Transverse colon (tissue), 4 donors: ENCODE data around the gene NCOA1. TPM values are rescaled to one million over a fixed set of nuclear protein-coding genes. Genes with fewer than 3 reads are reported as not detected.
"Not testable (repeated sequence)": the region's sequence is repeated elsewhere in the genome, so short reads cannot be mapped to it uniquely, and the experiment has no call there.

Experiments used
- DNase-seq: peaks from one replicate; pipeline ENCODE4 v3.0.0-alpha.2; 2019
- H3K27ac ChIP-seq, 4 donors: fragments of 200-600 bp; sonication (generic); 2 replicates each; pipeline ENCODE4 v1.5.1; 2016 to 2018; ENCODE audit warnings: inconsistent platforms in 4 of 4
- H3K27me3 ChIP-seq: fragments of 200-600 bp; sonication (generic); 2 replicates; pipeline ENCODE4 v1.5.1; 2017; ENCODE audit warnings: inconsistent platforms
- H3K36me3 ChIP-seq, 4 donors: fragments of 200-600 bp; sonication (generic); 2 replicates each; pipeline ENCODE4 v1.5.1; 2017 to 2019; ENCODE audit warnings: inconsistent platforms in 4 of 4
- H3K4me1 ChIP-seq, 4 donors: fragments of 200-600 bp; sonication (generic); 2 replicates each; pipeline ENCODE4 v1.5.1; 2017 to 2020; ENCODE audit warnings: inconsistent platforms in 4 of 4
- H3K4me3 ChIP-seq, 4 donors: fragments of 200-600 bp; sonication (generic); 1 replicate in 1 of 4; 2 replicates in 3 of 4; pipeline versions ENCODE4 v1.5.1 to v1.6.1; 2017 to 2019; ENCODE audit warnings: inconsistent platforms in 4 of 4
- H3K9me3 ChIP-seq, 2 donors: fragments of 200-600 bp; sonication (generic); 2 replicates each; pipeline ENCODE4 v1.5.1; 2017 to 2019; ENCODE audit warnings: inconsistent platforms in 2 of 2
- CTCF ChIP-seq, 5 experiments: fragments of 200-600 bp in 3 of 5; fragments of 450-650 bp in 2 of 5; sonication (generic) in 3 of 5; IDR thresholded peaks; 1 replicate in 2 of 5; 2 replicates in 3 of 5; pipeline ENCODE4 v1.5.1; 2016 to 2017; ENCODE audit warnings: antibody characterized with exemption in 5 of 5, inconsistent platforms in 3 of 5, mild to moderate bottlenecking in 2 of 5, moderate library complexity in 1 of 5
- EP300 ChIP-seq: sonication (generic); formaldehyde crosslinking; IDR thresholded peaks from one replicate; pipeline ENCODE4 v1.6.1; 2017; ENCODE audit warnings: antibody characterized with exemption, low read depth
- POLR2A ChIP-seq: fragments of 450-650 bp; IDR thresholded peaks from one replicate; pipeline ENCODE4 v1.6.1; 2016; ENCODE audit warnings: antibody characterized with exemption, mild to moderate bottlenecking, moderate library complexity
- POLR2AphosphoS5 ChIP-seq, 3 donors: sonication (generic); formaldehyde crosslinking; IDR thresholded peaks; one replicate each; pipeline ENCODE4 v1.6.1; 2016; ENCODE audit warnings: antibody characterized with exemption in 3 of 3
- WGBS, 2 donors: methylation state at CpG; one replicate each; pipeline ENCODE4 v1.1.5; 2018; ENCODE audit warnings: low coverage in 1 of 2; 5-methylcytosine and 5-hydroxymethylcytosine counted together
- in situ Hi-C, 4 donors: fragments of 200-750 bp; cut with MboI; loops; one replicate each; pipeline versions ENCODE4 v1.15.0 to v1.15.1; 2017; ENCODE audit warnings: low sequenced_read_pairs in 3 of 4, low pct_ligation_motif_present in 1 of 4, low pct_unique_long_range_greater_than_20kb in 1 of 4
- intact Hi-C: fragments of 100-400 bp; cut with DNase I; formaldehyde crosslinking; loops from one replicate; pipeline ENCODE4 v1.15.1; 2023; ENCODE audit warnings: low total_unique reads
- total RNA-seq, 4 donors: library from RNA; depleted of rRNA; stranded (reverse); fragments of >200 nt; gene quantifications; one replicate each; pipeline ENCODE4 v1.1.0, GENCODE V29; 2016

The NCOA1 gene
- total RNA-seq, 4 donors from 2014 or later: 32.9 to 56.5 (median 47.9) TPM

DNA sequence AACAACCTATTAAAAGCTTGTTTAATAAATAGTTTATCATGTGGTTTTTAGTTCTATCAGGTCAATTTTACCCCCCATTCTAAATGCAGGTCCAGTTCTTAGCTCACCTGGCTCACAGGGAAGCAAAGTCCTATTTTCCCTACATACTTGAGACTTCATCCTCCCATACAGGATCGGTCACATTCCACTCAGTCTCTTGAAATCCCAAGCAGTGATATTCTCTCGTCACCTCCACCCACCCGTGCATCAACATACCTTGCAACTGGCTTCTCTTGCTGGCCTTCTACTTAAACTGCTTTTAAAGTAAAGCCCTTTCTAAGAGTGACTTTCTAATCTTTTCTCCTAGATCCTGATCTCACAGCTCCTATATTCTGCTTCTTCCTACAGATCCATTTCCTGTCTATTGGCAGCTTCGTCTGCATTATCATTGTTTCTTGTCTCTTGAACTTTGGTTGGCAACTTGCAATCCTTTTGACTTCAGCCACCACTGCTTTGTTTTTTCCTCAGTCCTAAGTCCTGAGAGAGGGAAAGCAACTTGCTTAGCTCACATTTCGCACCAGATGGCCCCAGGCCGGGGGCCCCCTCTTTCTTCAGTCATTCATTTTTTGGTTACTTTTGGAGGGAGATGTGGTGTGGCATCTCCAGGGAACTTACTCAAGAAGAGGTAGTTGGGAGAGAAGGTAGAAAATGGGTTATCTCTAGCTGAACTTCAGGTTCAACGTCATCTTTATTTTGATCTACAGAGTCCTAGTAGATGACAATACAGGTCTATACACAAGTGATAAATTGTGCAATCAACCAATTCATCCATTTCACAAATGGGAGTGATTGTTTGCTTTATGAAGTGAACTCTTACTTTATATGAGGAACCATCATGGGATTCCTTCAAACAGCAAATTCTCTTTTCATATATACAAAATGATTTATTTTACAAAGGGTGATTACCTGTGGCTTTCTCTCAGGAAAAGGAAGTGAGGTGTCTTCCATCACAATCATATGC is 23.9 kb upstream of the NCOA1 start:
- intact Hi-C loops: no loop called here
- Histone ChIP-seq H3K9me3 (no peaks in the 10 kb centered on the region), H3K36me3 (no peaks in the 10 kb centered on the region), H3K27ac (no peak overlapping the region), H3K4me3 (no peak overlapping the region), H3K4me1 (no peaks in the 10 kb centered on the region), H3K27me3 (no peaks in the 10 kb centered on the region)
- 85 to 89% methylated on average over 7 of the region's 7 CpGs for WGBS, 2 donors
- no peak for TF ChIP-seq CTCF (IDR thresholded peaks at IDR 0.05)
- no peak for TF ChIP-seq EP300
- no peak for TF ChIP-seq POLR2A
- in situ Hi-C loops: no loop called here
- no peak for DNase-seq

- 96% methylated on average over 1 of the region's 1 CpG; no CpG with 5 or more reads in 1 of the 2 donors for WGBS, 2 donors
- in situ Hi-C loops, H3K9me3 ChIP-seq, H3K27ac ChIP-seq, DNase-seq, H3K4me1 ChIP-seq, H3K36me3 ChIP-seq, H3K27me3 ChIP-seq, intact Hi-C loops, H3K4me3 ChIP-seq: not testable (repeated sequence)
Measured at GRCh38 chr2:24468453-24468852, 22.6 kb upstream of the NCOA1 start.

GRCh38 chr2:24469148-24469650 is 21.9 kb upstream of the NCOA1 start:
- intact Hi-C loops (no loop called here), in situ Hi-C loops (no loop called here)
- Histone ChIP-seq H3K36me3 (no peaks in the 10 kb centered on the region), H3K27me3 (no peaks in the 10 kb centered on the region), H3K4me3 (no peak overlapping the region), H3K4me1 (no peaks in the 10 kb centered on the region), H3K27ac (no peak overlapping the region), H3K9me3 (no peaks in the 10 kb centered on the region)
- 73 to 85% methylated on average over 2 of the region's 2 CpGs for WGBS, 2 donors
- TF ChIP-seq CTCF (IDR thresholded peaks at IDR 0.05) (no peak), POLR2A (no peak), EP300 (no peak), POLR2AphosphoS5 (IDR thresholded peaks at IDR 0.05) (no peak)
- DNase-seq: no peak

GRCh38 chr2:24471662-24472061 is 19.4 kb upstream of the NCOA1 start:
- Histone ChIP-seq H3K27me3 (no peaks in the 10 kb centered on the region), H3K27ac (no peak overlapping the region), H3K9me3 (no peaks in the 10 kb centered on the region), H3K4me1 (no peaks in the 10 kb centered on the region), H3K36me3 (no peaks in the 10 kb centered on the region), H3K4me3 (no peak overlapping the region)
- WGBS, 2 donors: 53 to 63% methylated on average over 5 of the region's 5 CpGs
- TF ChIP-seq CTCF (IDR thresholded peaks at IDR 0.05) (no peak), EP300 (no peak), POLR2A (no peak), POLR2AphosphoS5 (IDR thresholded peaks at IDR 0.05) (no peak)
- in situ Hi-C loops: no loop called here
- intact Hi-C loops: no loop called here
- DNase-seq: no peak
